SK-N-SH (cell line): Measurements from ENCODE around the gene EP300.

Experiments used
- CHD2 ChIP-seq: fragments of 150-350 bp; IDR thresholded peaks from 2 replicates; pipeline ENCODE4 v1.6.1; 2018; ENCODE audit warnings: low read length; ENCODE audit not compliant: partially characterized antibody
- CTCF ChIP-seq: fragments of 200-600 bp; sonication (generic); IDR thresholded peaks from 2 replicates; pipeline ENCODE4 v1.6.1; 2017; ENCODE audit warnings: antibody characterized with exemption, mild to moderate bottlenecking, moderate library complexity
- EP300 ChIP-seq, 2 experiments: IDR thresholded peaks; 2 replicates each; pipeline versions ENCODE4 v1.4.0 to v1.6.1; 2012; ENCODE audit warnings: borderline replicate concordance in 1 of 2, low read depth in 1 of 2, low read length in 1 of 2
- EZH2phosphoT487 ChIP-seq: fragments of 200-600 bp; sonication (generic); IDR thresholded peaks from 2 replicates; pipeline ENCODE4 v1.6.1; 2017; ENCODE audit warnings: low read depth, mixed run types, mild to moderate bottlenecking, antibody characterized with exemption, moderate library complexity, borderline replicate concordance
- FOXJ3 ChIP-seq: sonication (generic); formaldehyde crosslinking; IDR thresholded peaks from 2 replicates; pipeline ENCODE4 v1.5.1; 2020; ENCODE audit warnings: mild to moderate bottlenecking, missing genetic modification reagents
- FOXM1 ChIP-seq: IDR thresholded peaks from 2 replicates; pipeline ENCODE4 v1.4.0; 2012; ENCODE audit warnings: low read depth, mild to moderate bottlenecking
- JUND ChIP-seq: IDR thresholded peaks from 2 replicates; pipeline ENCODE4 v1.4.0; 2012
- MAX ChIP-seq: IDR thresholded peaks from 2 replicates; pipeline ENCODE4 v1.4.0; 2012; ENCODE audit warnings: low read depth
- RFX5 ChIP-seq: IDR thresholded peaks from 2 replicates; pipeline ENCODE4 v1.6.1; 2012; ENCODE audit warnings: mild to moderate bottlenecking, improper control_type of control experiment, low read length
- RXRA ChIP-seq: IDR thresholded peaks from 2 replicates; pipeline ENCODE4 v1.4.0; 2012; ENCODE audit warnings: low read depth, mild to moderate bottlenecking, borderline replicate concordance
- TAF1 ChIP-seq: IDR thresholded peaks from 2 replicates; pipeline ENCODE4 v1.6.1; 2012; ENCODE audit warnings: low read depth, mild to moderate bottlenecking, low read length, moderate library complexity, borderline replicate concordance
- USF2 ChIP-seq: fragments of 150-350 bp; IDR thresholded peaks from 2 replicates; pipeline ENCODE4 v1.6.1; 2017; ENCODE audit warnings: antibody characterized with exemption, low read length, low read depth, borderline replicate concordance
- YY1 ChIP-seq: IDR thresholded peaks from 2 replicates; pipeline ENCODE4 v1.4.0; 2012; ENCODE audit warnings: low read depth, mild to moderate bottlenecking

GRCh38 chr22:41223535-41223934 lies 131.1 kb downstream of the EP300 start:
- no peak for TF ChIP-seq CTCF
- no peak for TF ChIP-seq YY1
- no peak for TF ChIP-seq JUND
- TF ChIP-seq RFX5: no peak
- no peak for TF ChIP-seq USF2
- no peak for TF ChIP-seq EP300 (IDR thresholded peaks at IDR 0.05; ENCODE audit: borderline replicate concordance in 1 of 2, low read depth in 1 of 2, low read length in 1 of 2)
- TF ChIP-seq TAF1: no peak
- no peak for TF ChIP-seq MAX
- TF ChIP-seq FOXJ3: no peak
- no peak for TF ChIP-seq EZH2phosphoT487
- no peak for TF ChIP-seq CHD2
- no peak for TF ChIP-seq RXRA
- TF ChIP-seq FOXM1: no peak
